NCI-H460 (cell line): ENCODE measurements around the gene COPS3. TPM values are rescaled to one million over a fixed set of nuclear protein-coding genes. Genes with fewer than 3 reads are reported as not detected.

ENCODE experiments used
- DNase-seq: peaks from one replicate; pipeline ENCODE4 v3.0.0-alpha.2; 2016; ENCODE audit warnings: low read depth; ENCODE audit errors: extremely low read depth
- total RNA-seq: library from RNA; depleted of rRNA; stranded (reverse); fragments of >200 nt; shearing (Covaris generic); gene quantifications from 2 replicates; pipeline ENCODE4 v1.2.3, GENCODE V29; 2014

COPS3 gene
- total RNA-seq, 1 experiment from 2014 or later, result 88.0 TPM

- DNase-seq, result no peak
These were observed 59.7 kb downstream of the COPS3 start for GRCh38 chr17:17221329-17221728.

GRCh38 chr17:17220529-17220928 lies 60.5 kb downstream of the COPS3 start:
- no peak for DNase-seq

- DNase-seq, result no peak
These were observed 63.1 kb downstream of the COPS3 start for GRCh38 chr17:17217995-17218394.

GRCh38 chr17:17216776-17217175 lies 64.3 kb downstream of the COPS3 start:
- DNase-seq, result no peak

- DNase-seq, result no peak
These were observed 64.8 kb downstream of the COPS3 start for GRCh38 chr17:17216236-17216635.

- no peak for DNase-seq
These were observed 65.5 kb downstream of the COPS3 start for GRCh38 chr17:17215575-17215974.

- no peak for DNase-seq
These were observed 66.2 kb downstream of the COPS3 start for GRCh38 chr17:17214646-17215436.

- no peak for DNase-seq
These were observed 67.3 kb downstream of the COPS3 start for GRCh38 chr17:17213775-17214174.

GRCh38 chr17:17207998-17208397 lies 73.0 kb downstream of the COPS3 start:
- no peak for DNase-seq

GRCh38 chr17:17206913-17207335 lies 74.1 kb downstream of the COPS3 start:
- DNase-seq, result no peak

GRCh38 chr17:17206124-17206912 lies 74.7 kb downstream of the COPS3 start, which contains the start of gene PLD6:
Gene PLD6 (minus strand): TSS chr17:17206333. CDS start chr17:17206286, 47 bp downstream.
- peak; percentile 77 for DNase-seq

GRCh38 chr17:17205368-17206123 lies 75.5 kb downstream of the COPS3 start:
- DNase-seq, result peak; percentile 23

- DNase-seq, result no peak
These were observed 76.3 kb downstream of the COPS3 start for GRCh38 chr17:17204635-17205231.

GRCh38 chr17:17204041-17204591 lies 76.9 kb downstream of the COPS3 start:
- no peak for DNase-seq

GRCh38 chr17:17203173-17203730 lies 77.8 kb downstream of the COPS3 start:
- no peak for DNase-seq

- DNase-seq, result no peak
These were observed 79.1 kb downstream of the COPS3 start for GRCh38 chr17:17201907-17202306.

GRCh38 chr17:17201271-17201670 lies 79.8 kb downstream of the COPS3 start:
- DNase-seq, result no peak

GRCh38 chr17:17200831-17201230 lies 80.2 kb downstream of the COPS3 start:
- no peak for DNase-seq

GRCh38 chr17:17200311-17200710 lies 80.7 kb downstream of the COPS3 start:
- DNase-seq, result no peak

- DNase-seq, result no peak
These were observed 82.8 kb downstream of the COPS3 start for GRCh38 chr17:17198281-17198680.
